ENCODE data around the gene NPAS3. TPM values are rescaled to one million over a fixed set of nuclear protein-coding genes. Genes with fewer than 3 reads are reported as not detected.

The NPAS3 gene
- total RNA-seq, 1 donor from 2014 or later = 2.4 TPM

DNA sequence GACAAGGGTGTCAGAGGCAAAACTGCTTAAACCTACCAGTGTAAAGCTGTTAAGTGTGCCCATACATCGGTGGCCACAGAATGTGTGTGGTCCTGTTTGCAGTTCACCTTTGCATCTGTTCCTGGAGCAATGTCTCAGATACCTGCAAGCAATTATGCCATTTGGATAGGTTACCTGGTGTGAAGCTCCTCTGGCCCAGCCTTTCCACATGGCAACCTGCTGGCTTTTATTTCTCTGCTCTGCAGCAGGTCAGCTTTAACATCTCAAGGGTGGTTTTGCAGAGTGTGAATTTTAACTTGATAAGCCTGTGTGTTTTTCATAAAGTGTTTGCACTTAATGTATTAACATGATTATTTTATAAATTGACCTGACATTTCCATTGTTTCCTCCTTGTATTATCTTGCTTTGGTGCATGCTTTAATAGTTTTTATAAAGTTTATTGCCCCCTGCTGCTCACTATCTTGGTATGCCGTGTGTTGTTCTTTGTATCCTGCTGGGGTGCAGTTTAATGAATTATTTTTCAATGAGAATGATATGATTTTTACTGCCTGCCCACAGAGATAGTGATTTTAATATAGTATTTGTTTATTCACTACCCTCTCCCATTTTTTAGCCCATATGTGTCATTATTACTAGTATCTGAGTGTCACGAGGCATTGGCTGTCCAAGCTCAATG is 403.8 kb downstream of the NPAS3 start:
- Mint-ChIP-seq H3K9me3 (ENCODE audit: unreplicated experiment) (no peaks in the 10 kb centered on the region), H3K4me3 (ENCODE audit: unreplicated experiment) (no peak overlapping the region), H3K27me3 (ENCODE audit: unreplicated experiment) (peaks cover 2% of the 10 kb centered on the region), H3K36me3 (ENCODE audit: unreplicated experiment) (peaks cover 4% of the 10 kb centered on the region), H3K27ac (ENCODE audit: unreplicated experiment) (no peak overlapping the region), H3K4me1 (ENCODE audit: low read depth, unreplicated experiment) (no peaks in the 10 kb centered on the region)
- TF ChIP-seq, protein P1, sequence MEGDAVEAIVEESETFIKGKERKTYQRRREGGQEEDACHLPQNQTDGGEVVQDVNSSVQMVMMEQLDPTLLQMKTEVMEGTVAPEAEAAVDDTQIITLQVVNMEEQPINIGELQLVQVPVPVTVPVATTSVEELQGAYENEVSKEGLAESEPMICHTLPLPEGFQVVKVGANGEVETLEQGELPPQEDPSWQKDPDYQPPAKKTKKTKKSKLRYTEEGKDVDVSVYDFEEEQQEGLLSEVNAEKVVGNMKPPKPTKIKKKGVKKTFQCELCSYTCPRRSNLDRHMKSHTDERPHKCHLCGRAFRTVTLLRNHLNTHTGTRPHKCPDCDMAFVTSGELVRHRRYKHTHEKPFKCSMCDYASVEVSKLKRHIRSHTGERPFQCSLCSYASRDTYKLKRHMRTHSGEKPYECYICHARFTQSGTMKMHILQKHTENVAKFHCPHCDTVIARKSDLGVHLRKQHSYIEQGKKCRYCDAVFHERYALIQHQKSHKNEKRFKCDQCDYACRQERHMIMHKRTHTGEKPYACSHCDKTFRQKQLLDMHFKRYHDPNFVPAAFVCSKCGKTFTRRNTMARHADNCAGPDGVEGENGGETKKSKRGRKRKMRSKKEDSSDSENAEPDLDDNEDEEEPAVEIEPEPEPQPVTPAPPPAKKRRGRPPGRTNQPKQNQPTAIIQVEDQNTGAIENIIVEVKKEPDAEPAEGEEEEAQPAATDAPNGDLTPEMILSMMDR (IDR thresholded peaks at IDR 0.05; ENCODE audit: partially characterized antibody, unreplicated experiment) = no peak
- no peak for DNase-seq

DNA sequence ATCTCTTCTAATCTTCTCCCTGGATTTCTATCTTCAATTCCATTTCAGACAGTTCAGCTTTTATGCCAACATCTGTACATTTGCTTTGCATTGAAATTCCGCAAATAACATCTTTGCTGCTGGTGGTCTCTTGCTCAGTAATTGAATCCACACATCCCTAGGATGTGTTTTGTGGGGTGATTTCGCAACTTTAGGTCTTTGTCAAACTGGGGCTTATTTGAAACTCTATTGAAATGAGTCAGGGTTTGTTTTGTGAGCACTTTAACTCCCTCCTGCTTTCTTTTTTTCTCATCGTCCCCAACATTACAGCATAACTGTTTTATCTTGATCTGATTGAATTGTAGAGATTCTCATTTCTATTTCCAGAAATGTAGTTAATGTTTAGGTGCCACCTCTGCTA is 404.3 kb downstream of the NPAS3 start:
- no peaks in the 10 kb centered on the region for H3K9me3 Mint-ChIP-seq (ENCODE audit: unreplicated experiment)
- DNase-seq = no peak
- TF ChIP-seq, protein P1 (IDR thresholded peaks at IDR 0.05; ENCODE audit: partially characterized antibody, unreplicated experiment) = no peak
- H3K4me3 Mint-ChIP-seq (ENCODE audit: unreplicated experiment) = no peak overlapping the region
- H3K4me1 Mint-ChIP-seq (ENCODE audit: low read depth, unreplicated experiment) = no peaks in the 10 kb centered on the region
- H3K36me3 Mint-ChIP-seq (ENCODE audit: unreplicated experiment) = peaks cover 3% of the 10 kb centered on the region
- H3K27me3 Mint-ChIP-seq (ENCODE audit: unreplicated experiment) = peaks cover 2% of the 10 kb centered on the region
- H3K27ac Mint-ChIP-seq (ENCODE audit: unreplicated experiment) = no peak overlapping the region

DNA sequence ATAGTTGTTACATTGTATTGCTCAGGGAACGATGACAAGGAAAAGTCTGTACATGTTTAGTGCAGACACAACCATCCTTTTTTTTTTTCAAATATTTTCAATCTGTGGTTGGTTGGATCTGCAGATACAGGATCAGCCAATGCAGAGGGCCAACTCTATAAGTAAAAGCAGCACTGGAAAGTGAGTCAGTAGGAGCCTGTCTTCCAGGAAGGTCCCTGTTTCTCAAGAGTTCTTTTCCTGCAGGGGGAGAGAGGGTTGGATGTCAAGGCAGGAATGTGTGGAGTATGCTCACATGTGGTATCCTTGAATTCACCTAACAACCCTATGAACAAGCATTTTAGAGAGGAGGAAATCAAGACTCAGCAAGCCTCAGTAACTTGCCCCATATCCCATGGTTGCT is 409.1 kb downstream of the NPAS3 start:
- Mint-ChIP-seq H3K27ac (ENCODE audit: unreplicated experiment) (no peak overlapping the region), H3K9me3 (ENCODE audit: unreplicated experiment) (no peaks in the 10 kb centered on the region), H3K4me1 (ENCODE audit: low read depth, unreplicated experiment) (peaks cover 15% of the 10 kb centered on the region), H3K27me3 (ENCODE audit: unreplicated experiment) (no peaks in the 10 kb centered on the region), H3K36me3 (ENCODE audit: unreplicated experiment) (no peaks in the 10 kb centered on the region), H3K4me3 (ENCODE audit: unreplicated experiment) (no peak overlapping the region)
- DNase-seq = no peak
- TF ChIP-seq, protein P1 (IDR thresholded peaks at IDR 0.05; ENCODE audit: partially characterized antibody, unreplicated experiment) = no peak

- peaks cover 15% of the 10 kb centered on the region for H3K4me1 Mint-ChIP-seq (ENCODE audit: low read depth, unreplicated experiment)
- no peaks in the 10 kb centered on the region for H3K27me3 Mint-ChIP-seq (ENCODE audit: unreplicated experiment)
- H3K36me3 Mint-ChIP-seq (ENCODE audit: unreplicated experiment) = no peaks in the 10 kb centered on the region
- H3K9me3 Mint-ChIP-seq (ENCODE audit: unreplicated experiment) = no peaks in the 10 kb centered on the region
- no peak overlapping the region for H3K4me3 Mint-ChIP-seq (ENCODE audit: unreplicated experiment)
- DNase-seq = no peak
- no peak overlapping the region for H3K27ac Mint-ChIP-seq (ENCODE audit: unreplicated experiment)
- TF ChIP-seq, protein P1 (IDR thresholded peaks at IDR 0.05; ENCODE audit: partially characterized antibody, unreplicated experiment) = no peak
Observed at GRCh38 chr14:33348510-33348909, 409.8 kb downstream of the NPAS3 start.

GRCh38 chr14:33349871-33350270 is 411.2 kb downstream of the NPAS3 start:
- no peak for DNase-seq
- Mint-ChIP-seq H3K4me3 (ENCODE audit: unreplicated experiment) (peak overlapping the region; percentile 39), H3K9me3 (ENCODE audit: unreplicated experiment) (no peaks in the 10 kb centered on the region), H3K36me3 (ENCODE audit: unreplicated experiment) (no peaks in the 10 kb centered on the region), H3K4me1 (ENCODE audit: low read depth, unreplicated experiment) (peaks cover 15% of the 10 kb centered on the region), H3K27me3 (ENCODE audit: unreplicated experiment) (no peaks in the 10 kb centered on the region), H3K27ac (ENCODE audit: unreplicated experiment) (no peak overlapping the region)
- TF ChIP-seq, protein P1 (IDR thresholded peaks at IDR 0.05; ENCODE audit: partially characterized antibody, unreplicated experiment) = no peak

Measured in glutamatergic neuron (in vitro differentiated cells).